GM12878 (cell line): ENCODE data around the gene LOX. TPM values are rescaled to one million over a fixed set of nuclear protein-coding genes. Genes with fewer than 3 reads are reported as not detected.

Source experiments
- ATAC-seq: fragments of 200-7000 bp; cut with Tn5 transposase; 3 replicates; pipeline ENCODE4 v1.9.1; 2020; ENCODE audit warnings: mild to moderate bottlenecking, moderate library complexity
- BruUV-seq: library from RNA; stranded (reverse); fragments of 400-500 nt; replicated peaks from 2 replicates; lab custom pipeline; 2021; lab: Mats Ljungman, UMichigan
- CTCF ChIA-PET: fragments of 300-600 bp; sonication (Branson Sonifier 250); formaldehyde crosslinking; extraction: SDS; loops from one replicate; lab custom pipeline; 2021; ENCODE audit warnings: inconsistent platforms; lab: Yijun Ruan, JAX
- POLR2A ChIA-PET: fragments of 350-600 bp; formaldehyde crosslinking; extraction: SDS; loops from one replicate; lab custom pipeline; 2021; ENCODE audit warnings: inconsistent platforms; lab: Charles Lee
- RAD21 ChIA-PET: fragments of 300-600 bp; sonication (Branson Sonifier 250); formaldehyde crosslinking; loops from one replicate; lab custom pipeline; 2023; ENCODE audit warnings: antibody characterized with exemption; ENCODE audit not compliant: unreplicated experiment; lab: Charles Lee
- SMC1A ChIA-PET: fragments of 300-600 bp; sonication (Branson Sonifier 250); formaldehyde crosslinking; loops from one replicate; lab custom pipeline; 2023; ENCODE audit not compliant: unreplicated experiment, uncharacterized antibody; lab: Charles Lee
- DNase-seq: peaks from one replicate; pipeline ENCODE4 v3.0.0-alpha.2; 2011; ENCODE audit warnings: low read depth, low spot score
- FAIRE-seq: peaks from 3 replicates; lab custom pipeline; 2011; peaks lifted over from hg19 to GRCh38; lab: Jason Lieb, UNC
- H2AFZ ChIP-seq: 2 replicates; pipeline ENCODE4 v1.6.0; 2011; ENCODE audit warnings: low read depth, low read length, control low read depth; ENCODE audit not compliant: control insufficient read depth
- H3K27ac ChIP-seq: 2 replicates; pipeline ENCODE4 v1.5.1; 2011; ENCODE audit warnings: control low read depth; ENCODE audit not compliant: control insufficient read depth, insufficient read depth
- H3K27me3 ChIP-seq, 2 experiments: replicated peaks in 1 of 2; 2 replicates each; pipeline versions ENCODE4 v1.6.0 to v1.6.1; 2011; ENCODE audit warnings: low read length in 1 of 2; ENCODE audit not compliant: control insufficient read depth in 2 of 2, insufficient read depth in 2 of 2
- H3K36me3 ChIP-seq, 2 experiments: 2 replicates each; pipeline ENCODE4 v1.5.1; 2011; ENCODE audit warnings: low read length in 1 of 2; ENCODE audit not compliant: control insufficient read depth in 2 of 2, insufficient read depth in 2 of 2
- H3K4me1 ChIP-seq: 2 replicates; pipeline ENCODE4 v1.6.1; 2011; ENCODE audit warnings: mild to moderate bottlenecking, low read length, moderate library complexity, mixed read lengths; ENCODE audit not compliant: control insufficient read depth, insufficient read depth
- H3K4me2 ChIP-seq: 2 replicates; pipeline ENCODE4 v1.6.0; 2011; ENCODE audit warnings: control low read depth; ENCODE audit not compliant: control insufficient read depth, insufficient read depth
- H3K4me3 ChIP-seq: fragments of 200-600 bp; sonication (generic); 2 replicates; pipeline ENCODE4 v1.5.1; 2016
- H3K79me2 ChIP-seq: 2 replicates; pipeline ENCODE4 v1.6.0; 2011; ENCODE audit warnings: low read length; ENCODE audit not compliant: control insufficient read depth, insufficient read depth
- H3K9ac ChIP-seq: 2 replicates; pipeline ENCODE4 v1.8.0; 2011; ENCODE audit warnings: low read length, control low read depth, mixed read lengths; ENCODE audit not compliant: control insufficient read depth, insufficient read depth
- H3K9me3 ChIP-seq: replicated peaks from 3 replicates; pipeline ENCODE4 v1.5.1; 2011; ENCODE audit warnings: mild to moderate bottlenecking, low read length; ENCODE audit not compliant: control insufficient read depth, insufficient read depth
- H4K20me1 ChIP-seq: 2 replicates; pipeline ENCODE4 v1.6.0; 2011; ENCODE audit not compliant: control insufficient read depth, insufficient read depth
- BACH1 ChIP-seq: fragments of 450-650 bp; IDR thresholded peaks from 2 replicates; pipeline ENCODE4 v1.6.1; 2017; ENCODE audit warnings: mild to moderate bottlenecking, borderline replicate concordance
- BHLHE40 ChIP-seq, 2 experiments: fragments of 450-650 bp in 1 of 2; IDR thresholded peaks; 2 replicates each; pipeline ENCODE4 v1.6.1; 2011 to 2017; ENCODE audit warnings: low read depth in 2 of 2, borderline replicate concordance in 1 of 2, improper control_type of control experiment in 1 of 2, low read length in 1 of 2, mild to moderate bottlenecking in 1 of 2
- ETV6 ChIP-seq, 2 experiments: fragments of 450-650 bp in 1 of 2; IDR thresholded peaks in 1 of 2; conservative IDR thresholded peaks in 1 of 2; 2 replicates each; pipeline ENCODE4 v1.6.1; 2014; ENCODE audit warnings: antibody characterized with exemption in 1 of 2, borderline replicate concordance in 1 of 2, low read depth in 1 of 2, mild to moderate bottlenecking in 1 of 2, moderate library complexity in 1 of 2
- HCFC1 ChIP-seq: fragments of 150-350 bp; IDR thresholded peaks from 2 replicates; pipeline ENCODE4 v1.6.1; 2014; ENCODE audit warnings: low read length
- MTA3 ChIP-seq: IDR thresholded peaks from 2 replicates; pipeline ENCODE4 v1.6.1; 2012; ENCODE audit warnings: low read length, inconsistent platforms, borderline replicate concordance
- SIN3A ChIP-seq: IDR thresholded peaks from 2 replicates; pipeline ENCODE4 v1.6.1; 2012; ENCODE audit warnings: low read depth, low read length, improper control_type of control experiment
- WGBS: methylation state at CpG from one replicate; pipeline ENCODE4 v1.1.6; 2016; ENCODE audit warnings: low lambda C conversion rate; ENCODE audit not compliant: insufficient replicate concordance, insufficient coverage; ENCODE audit errors: missing lambda C conversion rate; 5-methylcytosine and 5-hydroxymethylcytosine counted together
- in situ Hi-C: fragments of 300-500 bp; cut with MboI; formaldehyde crosslinking; loops from 9 replicates; pipeline ENCODE4 v1.14.3; 2018; ENCODE audit warnings: mixed read lengths
- intact Hi-C: fragments of 100-400 bp; cut with micrococcal nuclease; formaldehyde crosslinking; loops from one replicate; pipeline ENCODE4 v1.14.2; 2022; ENCODE audit not compliant: unreplicated experiment
- polyA plus RNA-seq, 11 experiments: library from polyadenylated mRNA; depleted of rRNA in 4 of 11; unstranded in 6 of 11; stranded (reverse) in 5 of 11; fragments of >200 nt; fragmentation: Nextera tagmentation in 4 of 11; fragmentation: Illumina TruSeq in 1 of 11; extraction: Ambion mirVana in 4 of 11; extraction: Trizol in 1 of 11; gene quantifications; 1 replicate in 1 of 11; 2 replicates in 10 of 11; pipeline versions ENCODE4 v1.2.1 to v1.2.3, GENCODE V29; 2011 to 2016; ENCODE audit warnings: inconsistent platforms in 2 of 11, missing spikeins in 2 of 11, low read depth in 1 of 11
- total RNA-seq, 4 experiments: library from RNA; depleted of rRNA in 3 of 4; stranded (reverse); fragments of >200 nt in 3 of 4; fragmentation: Illumina TruSeq in 1 of 4; extraction: Trizol in 1 of 4; gene quantifications; 2 replicates each; pipeline versions ENCODE4 v1.2.1 to v1.2.3, GENCODE V29; 2013 to 2021
- TF ChIP-seq, protein P1 (sequence below): IDR thresholded peaks from 2 replicates; pipeline ENCODE4 v1.6.1; 2012; ENCODE audit warnings: improper control_type of control experiment, low read depth, low read length; ENCODE audit not compliant: insufficient replicate concordance
- TF ChIP-seq, protein P2 (sequence below): fragments of 450-650 bp; IDR thresholded peaks from 2 replicates; pipeline ENCODE4 v1.6.1; 2016; ENCODE audit warnings: mild to moderate bottlenecking

Gene LOX
- total and polyA plus RNA-seq, 10 of the 15 experiments (the other 5 are each of a cell fraction or from before 2014, with no cell fraction given) = 0.03 to 0.69 (median 0.07) TPM; not detected in 1

DNA sequence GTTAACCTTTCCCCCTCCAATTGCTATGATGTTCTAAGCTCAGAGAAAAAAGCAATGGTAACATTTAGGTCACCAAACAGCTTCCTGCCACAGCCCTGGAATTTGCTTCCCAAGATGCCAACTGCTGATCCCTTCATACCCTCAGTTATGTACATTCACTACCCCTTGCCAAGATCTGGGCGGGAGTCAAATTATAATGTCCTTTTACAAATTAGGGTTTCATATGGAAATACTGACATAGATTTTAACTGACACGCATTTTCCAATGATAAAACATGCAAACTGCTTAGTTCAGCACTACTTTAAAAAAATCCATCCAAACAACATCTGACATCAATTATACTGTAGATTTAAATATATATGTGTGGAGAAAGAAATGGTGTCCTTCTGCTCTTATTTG lies 5.0 kb downstream of the LOX start:
- Histone ChIP-seq H3K79me2 (no peaks in the 10 kb centered on the region), H3K4me2 (no peak overlapping the region), H3K27me3 (peaks cover 2 to 4% of the 10 kb centered on the region in 2 experiments), H2AFZ (no peak overlapping the region), H3K4me3 (no peak overlapping the region), H4K20me1 (no peaks in the 10 kb centered on the region), H3K27ac (no peak overlapping the region), H3K9me3 (no peaks in the 10 kb centered on the region), H3K36me3 (no peaks in the 10 kb centered on the region), H3K9ac (no peak overlapping the region), H3K4me1 (no peaks in the 10 kb centered on the region; the same call in 1 of the 2 replicates)
- BruUV-seq = no TSS peak
- CTCF ChIA-PET = interaction anchor here (0.6 kb wide), 1 partner anchor 18 kb away, joined by 4 read pairs; no protein-coding TSS in a partner anchor
- SMC1A ChIA-PET = interaction anchor here (1.1 kb wide), 1 partner anchor 24 kb away, joined by 3 read pairs; no protein-coding TSS in a partner anchor
- in situ Hi-C loops (no loop called here), intact Hi-C loops (no loop called here)
- POLR2A ChIA-PET = interaction anchor here (1.2 kb wide), 1 partner anchor 23 kb away, joined by 4 read pairs; no protein-coding TSS in a partner anchor
- no peak for TF ChIP-seq BHLHE40 (IDR thresholded peaks at IDR 0.05; ENCODE audit: borderline replicate concordance in 1 of 2, low read depth in 2 of 2, low read length in 1 of 2)
- no peak for ATAC-seq
- 67% methylated on average over 2 of the region's 2 CpGs for WGBS
- no peak for FAIRE-seq
- RAD21 ChIA-PET = interaction anchor here (1.0 kb wide), 1 partner anchor 9 kb away, joined by 3 read pairs; no protein-coding TSS in a partner anchor
- no peak for DNase-seq

DNA sequence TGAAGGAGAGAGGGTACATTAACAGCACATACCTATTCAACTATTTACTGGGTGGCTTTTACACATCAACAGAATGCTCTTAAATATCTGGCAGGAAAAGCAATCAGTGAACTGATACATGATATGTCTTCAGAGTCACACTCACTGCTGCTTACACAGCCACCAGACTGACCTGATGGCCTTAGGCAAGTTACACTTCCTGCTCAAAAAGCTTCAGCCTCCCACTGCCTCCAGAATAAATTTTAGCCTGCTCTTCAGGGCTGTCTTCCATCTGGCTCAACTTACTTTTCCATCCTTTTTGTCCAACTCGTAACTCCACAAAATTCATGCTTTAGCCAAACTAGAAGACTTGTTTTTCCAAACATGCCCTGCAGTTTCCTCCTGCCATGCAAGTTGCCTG lies 10.7 kb downstream of the LOX start:
- no peak for DNase-seq

More for the DNA sequence above, 10.7 kb downstream of the LOX start:
- Histone ChIP-seq H3K27ac (no peak overlapping the region), H4K20me1 (no peaks in the 10 kb centered on the region), H3K9ac (no peak overlapping the region), H3K4me2 (no peak overlapping the region), H3K27me3 (no peaks in the 10 kb centered on the region), H3K79me2 (no peaks in the 10 kb centered on the region), H3K36me3 (no peaks in the 10 kb centered on the region), H3K4me1 (no peaks in the 10 kb centered on the region), H3K9me3 (no peaks in the 10 kb centered on the region), H3K4me3 (no peak overlapping the region), H2AFZ (no peak overlapping the region)
- POLR2A ChIA-PET = no interaction called here
- RAD21 ChIA-PET = no interaction called here
- intact Hi-C loops = no loop called here
- SMC1A ChIA-PET = no interaction called here
- in situ Hi-C loops = no loop called here
- ATAC-seq (no peak), FAIRE-seq (no peak)
- CTCF ChIA-PET = no interaction called here
- TF ChIP-seq, protein P1, sequence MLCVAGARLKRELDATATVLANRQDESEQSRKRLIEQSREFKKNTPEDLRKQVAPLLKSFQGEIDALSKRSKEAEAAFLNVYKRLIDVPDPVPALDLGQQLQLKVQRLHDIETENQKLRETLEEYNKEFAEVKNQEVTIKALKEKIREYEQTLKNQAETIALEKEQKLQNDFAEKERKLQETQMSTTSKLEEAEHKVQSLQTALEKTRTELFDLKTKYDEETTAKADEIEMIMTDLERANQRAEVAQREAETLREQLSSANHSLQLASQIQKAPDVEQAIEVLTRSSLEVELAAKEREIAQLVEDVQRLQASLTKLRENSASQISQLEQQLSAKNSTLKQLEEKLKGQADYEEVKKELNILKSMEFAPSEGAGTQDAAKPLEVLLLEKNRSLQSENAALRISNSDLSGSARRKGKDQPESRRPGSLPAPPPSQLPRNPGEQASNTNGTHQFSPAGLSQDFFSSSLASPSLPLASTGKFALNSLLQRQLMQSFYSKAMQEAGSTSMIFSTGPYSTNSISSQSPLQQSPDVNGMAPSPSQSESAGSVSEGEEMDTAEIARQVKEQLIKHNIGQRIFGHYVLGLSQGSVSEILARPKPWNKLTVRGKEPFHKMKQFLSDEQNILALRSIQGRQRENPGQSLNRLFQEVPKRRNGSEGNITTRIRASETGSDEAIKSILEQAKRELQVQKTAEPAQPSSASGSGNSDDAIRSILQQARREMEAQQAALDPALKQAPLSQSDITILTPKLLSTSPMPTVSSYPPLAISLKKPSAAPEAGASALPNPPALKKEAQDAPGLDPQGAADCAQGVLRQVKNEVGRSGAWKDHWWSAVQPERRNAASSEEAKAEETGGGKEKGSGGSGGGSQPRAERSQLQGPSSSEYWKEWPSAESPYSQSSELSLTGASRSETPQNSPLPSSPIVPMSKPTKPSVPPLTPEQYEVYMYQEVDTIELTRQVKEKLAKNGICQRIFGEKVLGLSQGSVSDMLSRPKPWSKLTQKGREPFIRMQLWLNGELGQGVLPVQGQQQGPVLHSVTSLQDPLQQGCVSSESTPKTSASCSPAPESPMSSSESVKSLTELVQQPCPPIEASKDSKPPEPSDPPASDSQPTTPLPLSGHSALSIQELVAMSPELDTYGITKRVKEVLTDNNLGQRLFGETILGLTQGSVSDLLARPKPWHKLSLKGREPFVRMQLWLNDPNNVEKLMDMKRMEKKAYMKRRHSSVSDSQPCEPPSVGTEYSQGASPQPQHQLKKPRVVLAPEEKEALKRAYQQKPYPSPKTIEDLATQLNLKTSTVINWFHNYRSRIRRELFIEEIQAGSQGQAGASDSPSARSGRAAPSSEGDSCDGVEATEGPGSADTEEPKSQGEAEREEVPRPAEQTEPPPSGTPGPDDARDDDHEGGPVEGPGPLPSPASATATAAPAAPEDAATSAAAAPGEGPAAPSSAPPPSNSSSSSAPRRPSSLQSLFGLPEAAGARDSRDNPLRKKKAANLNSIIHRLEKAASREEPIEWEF = no peak
- TF ChIP-seq HCFC1 = no peak
- TF ChIP-seq, protein P2, sequence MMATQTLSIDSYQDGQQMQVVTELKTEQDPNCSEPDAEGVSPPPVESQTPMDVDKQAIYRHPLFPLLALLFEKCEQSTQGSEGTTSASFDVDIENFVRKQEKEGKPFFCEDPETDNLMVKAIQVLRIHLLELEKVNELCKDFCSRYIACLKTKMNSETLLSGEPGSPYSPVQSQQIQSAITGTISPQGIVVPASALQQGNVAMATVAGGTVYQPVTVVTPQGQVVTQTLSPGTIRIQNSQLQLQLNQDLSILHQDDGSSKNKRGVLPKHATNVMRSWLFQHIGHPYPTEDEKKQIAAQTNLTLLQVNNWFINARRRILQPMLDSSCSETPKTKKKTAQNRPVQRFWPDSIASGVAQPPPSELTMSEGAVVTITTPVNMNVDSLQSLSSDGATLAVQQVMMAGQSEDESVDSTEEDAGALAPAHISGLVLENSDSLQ = no peak
- no peak for TF ChIP-seq SIN3A
- TF ChIP-seq MTA3 = no peak
- no peak for TF ChIP-seq BACH1
- no peak for TF ChIP-seq ETV6 (conservative IDR thresholded peaks at IDR 0.05 in 1 of 2, IDR thresholded peaks at IDR 0.05 in 1 of 2; ENCODE audit: borderline replicate concordance in 1 of 2, low read depth in 1 of 2)
- 81% methylated on average over 1 of the region's 1 CpG for WGBS
- BruUV-seq = no TSS peak
